Memory B cell (primary cell): ENCODE data around the gene CERCAM.
A peak's percentile ranks its signal among the peaks of the same experiment; 100 is the strongest.
"Not testable (repeated sequence)": the region's sequence is repeated elsewhere in the genome, so short reads cannot be mapped to it uniquely, and the experiment has no call there.

Source experiments
- ATAC-seq: fragments of 150-1000 bp; cut with Tn5 transposase; 2 replicates; pipeline ENCODE4 v1.10.0; 2021; ENCODE audit warnings: low read depth, mild to moderate bottlenecking, moderate library complexity
- DNase-seq, 2 donors: peaks; one replicate each; pipeline ENCODE4 v3.0.0; 2022; ENCODE audit warnings: low spot score in 2 of 2
- H3K27ac Mint-ChIP-seq: one replicate; pipeline ENCODE4 v1.8.0; 2022; ENCODE audit warnings: mild to moderate bottlenecking, moderate library complexity, mixed read lengths
- H3K27me3 Mint-ChIP-seq: one replicate; pipeline ENCODE4 v1.8.0; 2022; ENCODE audit warnings: mixed read lengths
- H3K36me3 Mint-ChIP-seq: one replicate; pipeline ENCODE4 v1.8.0; 2022; ENCODE audit warnings: mild to moderate bottlenecking, mixed read lengths
- H3K4me1 Mint-ChIP-seq: one replicate; pipeline ENCODE4 v1.8.0; 2022; ENCODE audit warnings: mixed read lengths
- H3K4me3 Mint-ChIP-seq: one replicate; pipeline ENCODE4 v1.8.0; 2022; ENCODE audit warnings: mild to moderate bottlenecking, moderate library complexity, mixed read lengths
- H3K9me3 Mint-ChIP-seq: one replicate; pipeline ENCODE4 v1.8.0; 2022; ENCODE audit warnings: mixed read lengths

CERCAM gene

GRCh38 chr9:128405077-128405779 lies 15.4 kb upstream of the CERCAM start:
- H3K27me3 Mint-ChIP-seq, result peaks cover 4% of the 10 kb centered on the region
- no peak overlapping the region for H3K4me3 Mint-ChIP-seq
- H3K9me3 Mint-ChIP-seq, result no peaks in the 10 kb centered on the region
- peaks cover 1% of the 10 kb centered on the region for H3K36me3 Mint-ChIP-seq
- H3K4me1 Mint-ChIP-seq, result no peaks in the 10 kb centered on the region
- DNase-seq (no peak), ATAC-seq (no peak)
- no peak overlapping the region for H3K27ac Mint-ChIP-seq

- Mint-ChIP-seq H3K27ac (no peak overlapping the region), H3K27me3 (peaks cover 4% of the 10 kb centered on the region), H3K4me1 (no peaks in the 10 kb centered on the region), H3K36me3 (peaks cover 1% of the 10 kb centered on the region), H3K9me3 (no peaks in the 10 kb centered on the region), H3K4me3 (no peak overlapping the region)
- ATAC-seq (no peak), DNase-seq (no peak)
Observed at GRCh38 chr9:128405780-128406171, 14.9 kb upstream of the CERCAM start.

GRCh38 chr9:128406848-128407391 lies 13.7 kb upstream of the CERCAM start:
- Mint-ChIP-seq H3K27me3 (peaks cover 11% of the 10 kb centered on the region), H3K4me3 (no peak overlapping the region), H3K9me3 (no peaks in the 10 kb centered on the region), H3K36me3 (no peaks in the 10 kb centered on the region), H3K4me1 (no peaks in the 10 kb centered on the region), H3K27ac (no peak overlapping the region)
- ATAC-seq, result no peak
- no peak for DNase-seq

DNA sequence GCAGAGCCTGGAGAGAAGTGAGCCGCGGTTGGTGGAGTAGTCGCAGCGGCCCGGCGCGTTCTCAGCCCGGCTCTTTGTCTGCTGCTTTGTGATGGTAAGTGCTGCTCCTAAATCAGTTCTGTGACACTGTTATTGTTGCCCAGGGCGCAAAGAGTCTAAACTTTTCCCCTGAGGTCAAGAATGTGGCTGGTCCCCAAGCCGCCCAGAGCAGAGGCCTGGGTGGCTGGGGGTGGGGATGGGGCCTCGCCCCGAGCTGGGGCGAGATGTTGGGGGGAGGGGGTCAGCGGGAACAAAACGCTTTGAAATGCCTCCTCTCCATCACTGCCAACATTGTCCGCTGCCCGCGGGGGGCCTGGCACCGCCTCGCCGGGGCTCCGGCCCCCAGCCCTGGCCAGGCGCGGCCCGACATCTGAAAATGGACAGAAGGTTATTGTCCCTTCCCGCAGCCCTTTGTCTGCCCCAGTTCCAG lies 11.7 kb upstream of the CERCAM start:
- no peaks in the 10 kb centered on the region for H3K36me3 Mint-ChIP-seq
- ATAC-seq (no peak), DNase-seq (no peak)
- H3K4me3 Mint-ChIP-seq, result no peak overlapping the region
- H3K9me3 Mint-ChIP-seq, result no peaks in the 10 kb centered on the region
- peaks cover 2% of the 10 kb centered on the region for H3K4me1 Mint-ChIP-seq
- peaks cover 15% of the 10 kb centered on the region for H3K27me3 Mint-ChIP-seq
- no peak overlapping the region for H3K27ac Mint-ChIP-seq

GRCh38 chr9:128409450-128409849 lies 11.2 kb upstream of the CERCAM start:
- ATAC-seq (no peak), DNase-seq (no peak)
- no peaks in the 10 kb centered on the region for H3K36me3 Mint-ChIP-seq
- peaks cover 16% of the 10 kb centered on the region for H3K27me3 Mint-ChIP-seq
- H3K4me1 Mint-ChIP-seq, result peaks cover 2% of the 10 kb centered on the region
- no peak overlapping the region for H3K4me3 Mint-ChIP-seq
- H3K27ac Mint-ChIP-seq, result no peak overlapping the region
- H3K9me3 Mint-ChIP-seq, result no peaks in the 10 kb centered on the region

- peaks cover 2% of the 10 kb centered on the region for H3K4me1 Mint-ChIP-seq
- H3K9me3 Mint-ChIP-seq, result no peaks in the 10 kb centered on the region
- DNase-seq (no peak), ATAC-seq (no peak)
- H3K4me3 Mint-ChIP-seq, result no peak overlapping the region
- H3K27me3 Mint-ChIP-seq, result peaks cover 20% of the 10 kb centered on the region
- no peak overlapping the region for H3K27ac Mint-ChIP-seq
- no peaks in the 10 kb centered on the region for H3K36me3 Mint-ChIP-seq
Observed at GRCh38 chr9:128409978-128410377, 10.7 kb upstream of the CERCAM start.

- DNase-seq (no peak), ATAC-seq (no peak)
- peaks cover 27% of the 10 kb centered on the region for H3K27me3 Mint-ChIP-seq
Observed at GRCh38 chr9:128411364-128412119, 9.1 kb upstream of the CERCAM start.

GRCh38 chr9:128412120-128412790 lies 8.4 kb upstream of the CERCAM start:
- Mint-ChIP-seq H3K36me3 (no peaks in the 10 kb centered on the region), H3K27ac (no peak overlapping the region), H3K4me1 (peaks cover 2% of the 10 kb centered on the region), H3K9me3 (no peaks in the 10 kb centered on the region), H3K27me3 (peaks cover 28% of the 10 kb centered on the region), H3K4me3 (no peak overlapping the region)
- ATAC-seq, result peak; percentile 38
- DNase-seq, result no peak

More at GRCh38 chr9:128411364-128412119, 9.1 kb upstream of the CERCAM start:
- H3K4me3 Mint-ChIP-seq, result no peak overlapping the region
- no peak overlapping the region for H3K27ac Mint-ChIP-seq
- H3K4me1 Mint-ChIP-seq, result peaks cover 2% of the 10 kb centered on the region
- H3K9me3 Mint-ChIP-seq, result no peaks in the 10 kb centered on the region
- no peaks in the 10 kb centered on the region for H3K36me3 Mint-ChIP-seq

- not testable (repeated sequence) for H3K4me1 Mint-ChIP-seq, H3K36me3 Mint-ChIP-seq, H3K4me3 Mint-ChIP-seq, DNase-seq, ATAC-seq, H3K9me3 Mint-ChIP-seq
- Mint-ChIP-seq H3K27ac (peak overlapping the region; percentile 17), H3K27me3 (peaks cover 28% of the 10 kb centered on the region)
Observed at GRCh38 chr9:128413728-128414127, 6.9 kb upstream of the CERCAM start.

GRCh38 chr9:128414461-128414860 lies 6.2 kb upstream of the CERCAM start:
- peaks cover 28% of the 10 kb centered on the region for H3K27me3 Mint-ChIP-seq
- no peaks in the 10 kb centered on the region for H3K9me3 Mint-ChIP-seq
- H3K4me1 Mint-ChIP-seq, result peaks cover 2% of the 10 kb centered on the region
- DNase-seq, result no peak
- no peak overlapping the region for H3K27ac Mint-ChIP-seq
- no peaks in the 10 kb centered on the region for H3K36me3 Mint-ChIP-seq
- H3K4me3 Mint-ChIP-seq, result no peak overlapping the region
- no peak for ATAC-seq

DNA sequence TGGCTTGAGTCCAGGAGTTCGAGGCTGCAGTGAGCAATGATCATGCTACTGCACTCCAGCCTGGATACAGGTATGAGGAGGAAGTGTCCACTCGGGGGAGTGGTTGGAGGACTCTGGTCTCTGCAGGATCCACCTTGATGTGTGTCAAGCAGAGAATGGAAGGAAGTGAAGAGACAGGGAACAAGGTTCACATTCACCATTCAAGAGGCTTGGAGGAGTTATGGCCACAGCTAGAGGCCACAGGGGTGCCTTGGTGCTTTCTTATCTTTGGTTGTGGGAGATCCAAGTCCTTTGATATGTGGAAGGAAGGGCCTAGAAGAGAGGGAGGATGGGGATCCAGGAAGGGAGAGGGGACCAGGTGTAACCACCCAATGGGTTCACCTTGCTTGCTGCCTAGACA lies 5.4 kb upstream of the CERCAM start:
- H3K27ac Mint-ChIP-seq, result no peak overlapping the region
- DNase-seq (no peak), ATAC-seq (no peak)
- H3K27me3 Mint-ChIP-seq, result peaks cover 28% of the 10 kb centered on the region
- no peaks in the 10 kb centered on the region for H3K9me3 Mint-ChIP-seq
- H3K4me1 Mint-ChIP-seq, result peaks cover 2% of the 10 kb centered on the region
- no peak overlapping the region for H3K4me3 Mint-ChIP-seq
- H3K36me3 Mint-ChIP-seq, result no peaks in the 10 kb centered on the region

GRCh38 chr9:128416014-128416413 lies 4.6 kb upstream of the CERCAM start:
- peaks cover 28% of the 10 kb centered on the region for H3K27me3 Mint-ChIP-seq
- no peak for ATAC-seq
- H3K4me3 Mint-ChIP-seq, result no peak overlapping the region
- no peaks in the 10 kb centered on the region for H3K36me3 Mint-ChIP-seq
- peaks cover 2% of the 10 kb centered on the region for H3K4me1 Mint-ChIP-seq
- H3K27ac Mint-ChIP-seq, result no peak overlapping the region
- no peaks in the 10 kb centered on the region for H3K9me3 Mint-ChIP-seq
- DNase-seq, result no peak

DNA sequence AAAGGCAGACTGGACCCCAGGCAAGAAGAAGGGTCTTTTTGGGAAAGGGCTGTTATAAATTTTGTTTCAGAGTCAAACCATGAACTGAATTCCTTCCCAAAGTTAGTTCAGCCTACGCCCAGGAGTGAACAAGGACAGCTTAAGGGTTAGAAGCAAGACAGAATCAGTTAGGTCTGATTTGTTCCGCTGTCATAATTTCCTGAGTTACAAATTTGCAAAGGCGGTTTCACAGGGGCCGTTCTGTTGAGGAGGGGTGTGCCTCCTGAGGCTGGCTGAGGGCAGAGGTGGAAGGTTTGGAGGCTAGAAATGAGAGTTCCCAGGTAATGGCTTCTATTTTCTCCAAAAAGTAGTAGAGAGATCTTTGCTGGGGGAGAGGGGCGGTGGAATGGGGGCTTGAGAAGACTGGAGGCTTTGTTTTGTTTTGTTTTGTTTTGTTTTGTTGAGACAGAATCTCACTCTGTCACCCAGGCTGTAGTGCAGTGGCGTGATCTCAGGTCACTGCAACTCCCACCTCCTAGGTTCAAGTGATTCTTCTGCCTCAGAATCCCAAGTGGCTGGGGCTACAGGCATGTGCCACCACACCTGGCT lies 4.1 kb upstream of the CERCAM start:
- H3K27me3 Mint-ChIP-seq, result peaks cover 22% of the 10 kb centered on the region
- no peaks in the 10 kb centered on the region for H3K36me3 Mint-ChIP-seq
- no peak overlapping the region for H3K27ac Mint-ChIP-seq
- DNase-seq, result no peak
- no peaks in the 10 kb centered on the region for H3K9me3 Mint-ChIP-seq
- no peak overlapping the region for H3K4me3 Mint-ChIP-seq
- H3K4me1 Mint-ChIP-seq, result peaks cover 5% of the 10 kb centered on the region
- no peak for ATAC-seq
